Caco-2 (cell line): ENCODE results near the gene DPYSL4. TPM values are rescaled to one million over a fixed set of nuclear protein-coding genes. Genes with fewer than 3 reads are reported as not detected.

Experiments used
- BruUV-seq: library from RNA; stranded (reverse); fragments of 400-500 nt; replicated peaks from 2 replicates; lab custom pipeline; 2021; lab: Mats Ljungman, UMichigan
- CTCF ChIA-PET: fragments of 300-600 bp; sonication (Branson Sonifier 250); formaldehyde crosslinking; loops from one replicate; lab custom pipeline; 2022; ENCODE audit warnings: antibody characterized with exemption; lab: Charles Lee
- POLR2A ChIA-PET: fragments of 300-600 bp; sonication (Branson Sonifier 250); formaldehyde crosslinking; loops from one replicate; lab custom pipeline; 2022; ENCODE audit warnings: antibody characterized with exemption; lab: Charles Lee
- DNase-seq, 2 experiments: peaks; one replicate each; pipeline versions ENCODE4 v3.0.0 to v3.0.0-alpha.2; 2020 to 2022
- H3K27me3 ChIP-seq: replicated peaks from 2 replicates; pipeline ENCODE4 v1.6.0; 2011; ENCODE audit warnings: low read length; ENCODE audit not compliant: control insufficient read depth, insufficient read depth
- H3K36me3 ChIP-seq: 2 replicates; pipeline ENCODE4 v1.5.1; 2011; ENCODE audit warnings: low read length; ENCODE audit not compliant: control insufficient read depth, insufficient read depth
- H3K4me1 ChIP-seq: fragments of 250-450 bp; sonication (Bioruptor Pico); 2 replicates; pipeline ENCODE4 v1.5.1; 2020; ENCODE audit warnings: mild to moderate bottlenecking
- H3K4me3 ChIP-seq: 2 replicates; pipeline ENCODE4 v1.5.1; 2011; ENCODE audit warnings: low read depth, mild to moderate bottlenecking, control low read depth, low read length
- H3K9me3 ChIP-seq: fragments of 250-450 bp; sonication (Bioruptor Pico); 2 replicates; pipeline ENCODE4 v1.5.1; 2020; ENCODE audit warnings: mild to moderate bottlenecking, moderate library complexity
- H3K27ac Mint-ChIP-seq: one replicate; pipeline ENCODE4 v1.8.0; 2022; ENCODE audit warnings: mixed read lengths; ENCODE audit not compliant: unreplicated experiment
- H3K27me3 Mint-ChIP-seq: one replicate; pipeline ENCODE4 v1.8.0; 2022; ENCODE audit warnings: mixed read lengths; ENCODE audit not compliant: insufficient read depth, unreplicated experiment
- H3K36me3 Mint-ChIP-seq: one replicate; pipeline ENCODE4 v1.8.0; 2022; ENCODE audit warnings: mild to moderate bottlenecking, mixed read lengths; ENCODE audit not compliant: insufficient read depth, unreplicated experiment
- H3K4me1 Mint-ChIP-seq: one replicate; pipeline ENCODE4 v1.8.0; 2022; ENCODE audit warnings: low read depth, mixed read lengths; ENCODE audit not compliant: unreplicated experiment
- H3K4me3 Mint-ChIP-seq: one replicate; pipeline ENCODE4 v1.8.0; 2022; ENCODE audit warnings: mild to moderate bottlenecking, moderate library complexity, mixed read lengths; ENCODE audit not compliant: unreplicated experiment
- H3K9me3 Mint-ChIP-seq: one replicate; pipeline ENCODE4 v1.8.0; 2022; ENCODE audit warnings: mixed read lengths; ENCODE audit not compliant: unreplicated experiment
- CTCF ChIP-seq, 2 experiments: fragments of 200-600 bp in 1 of 2; IDR thresholded peaks; 1 replicate in 1 of 2; 2 replicates in 1 of 2; pipeline versions ENCODE4 v1.5.1 to v1.8.0; 2011 to 2022; ENCODE audit warnings: antibody characterized with exemption in 1 of 2, control low read depth in 1 of 2, inconsistent platforms in 1 of 2, low read depth in 1 of 2, low read length in 1 of 2, mild to moderate bottlenecking in 1 of 2, moderate library complexity in 1 of 2; ENCODE audit not compliant: insufficient read depth in 1 of 2, severe bottlenecking in 1 of 2, unreplicated experiment in 1 of 2
- intact Hi-C: fragments of 100-400 bp; cut with micrococcal nuclease; formaldehyde crosslinking; loops from one replicate; pipeline ENCODE4 v1.10.0; 2022; ENCODE audit not compliant: unreplicated experiment
- total RNA-seq: library from RNA; stranded (reverse); gene quantifications from 2 replicates; pipeline ENCODE4 v1.2.3, GENCODE V29; 2022

The DPYSL4 gene
- total RNA-seq, 1 experiment from 2014 or later, result not detected

GRCh38 chr10:132163826-132164515 is 22.8 kb upstream of the DPYSL4 start:
- Histone ChIP-seq H3K27me3 (no peaks in the 10 kb centered on the region), H3K9me3 (no peaks in the 10 kb centered on the region), H3K4me1 (no peaks in the 10 kb centered on the region), H3K36me3 (no peaks in the 10 kb centered on the region), H3K4me3 (no peak overlapping the region)
- intact Hi-C loops, result no loop called here
- no TSS peak for BruUV-seq
- Mint-ChIP-seq H3K27me3 (peaks cover 9% of the 10 kb centered on the region), H3K36me3 (no peaks in the 10 kb centered on the region), H3K9me3 (no peaks in the 10 kb centered on the region), H3K4me3 (no peak overlapping the region), H3K27ac (no peak overlapping the region), H3K4me1 (no peaks in the 10 kb centered on the region)
- CTCF ChIA-PET, result no interaction called here
- no peak for DNase-seq
- POLR2A ChIA-PET, result no interaction called here
- TF ChIP-seq CTCF (IDR thresholded peaks at IDR 0.05; ENCODE audit: insufficient read depth in 1 of 2, low read depth in 1 of 2, low read length in 1 of 2, severe bottlenecking in 1 of 2, unreplicated experiment in 1 of 2), result no peak

GRCh38 chr10:132164761-132165278 is 21.9 kb upstream of the DPYSL4 start:
- Mint-ChIP-seq H3K27me3 (peaks cover 9% of the 10 kb centered on the region), H3K4me3 (no peak overlapping the region), H3K27ac (no peak overlapping the region), H3K4me1 (no peaks in the 10 kb centered on the region), H3K9me3 (no peaks in the 10 kb centered on the region), H3K36me3 (no peaks in the 10 kb centered on the region)
- no peak for DNase-seq
- H3K4me1 ChIP-seq, result no peaks in the 10 kb centered on the region
- no peak overlapping the region for H3K4me3 ChIP-seq
- intact Hi-C loops, result no loop called here
- H3K9me3 ChIP-seq, result no peaks in the 10 kb centered on the region
- no peaks in the 10 kb centered on the region for H3K36me3 ChIP-seq
- ChIA-PET CTCF (no interaction called here), POLR2A (no interaction called here)
- no peak for TF ChIP-seq CTCF (IDR thresholded peaks at IDR 0.05; ENCODE audit: insufficient read depth in 1 of 2, low read depth in 1 of 2, low read length in 1 of 2, severe bottlenecking in 1 of 2, unreplicated experiment in 1 of 2)
- BruUV-seq, result no TSS peak
- no peaks in the 10 kb centered on the region for H3K27me3 ChIP-seq

- Mint-ChIP-seq H3K27me3 (peaks cover 9% of the 10 kb centered on the region), H3K4me1 (no peaks in the 10 kb centered on the region), H3K27ac (no peak overlapping the region), H3K36me3 (no peaks in the 10 kb centered on the region), H3K4me3 (no peak overlapping the region), H3K9me3 (no peaks in the 10 kb centered on the region)
- Histone ChIP-seq H3K9me3 (no peaks in the 10 kb centered on the region), H3K4me1 (no peaks in the 10 kb centered on the region), H3K4me3 (no peak overlapping the region), H3K27me3 (no peaks in the 10 kb centered on the region), H3K36me3 (no peaks in the 10 kb centered on the region)
- no TSS peak for BruUV-seq
- no peak for DNase-seq
- intact Hi-C loops, result no loop called here
- ChIA-PET POLR2A (no interaction called here), CTCF (no interaction called here)
- no peak for TF ChIP-seq CTCF (IDR thresholded peaks at IDR 0.05; ENCODE audit: insufficient read depth in 1 of 2, low read depth in 1 of 2, low read length in 1 of 2, severe bottlenecking in 1 of 2, unreplicated experiment in 1 of 2)
Observed at GRCh38 chr10:132165416-132165980, 21.2 kb upstream of the DPYSL4 start.
